Right ventricle myocardium inferior (tissue), 1 donor: ENCODE measurements around the gene DYSF. TPM values are rescaled to one million over a fixed set of nuclear protein-coding genes. Genes with fewer than 3 reads are reported as not detected.

ENCODE experiments used
- ATAC-seq: fragments of 200-7000 bp; cut with Tn5 transposase; one replicate; pipeline ENCODE4 v1.9.1; 2020; ENCODE audit warnings: mild to moderate bottlenecking, moderate library complexity
- DNase-seq: peaks from one replicate; pipeline ENCODE4 v3.0.0; 2021; ENCODE audit errors: missing footprints
- intact Hi-C: fragments of 100-400 bp; cut with DNase I; formaldehyde crosslinking; loops from one replicate; pipeline ENCODE4 v1.11.0; 2022
- total RNA-seq: library from RNA; stranded (reverse); fragmentation: NEBNext Ultra II Directional; extraction: Animal tissue kit (Norgen Biotek cat#: 25700); gene quantifications from one replicate; pipeline ENCODE4 v1.2.1, GENCODE V29; 2021
- donor health status: DM: no; HTN: yes; CAD: no; lungs with severe emphysema.

Gene DYSF
- total RNA-seq, 1 donor from 2014 or later = 57.8 TPM

DNA sequence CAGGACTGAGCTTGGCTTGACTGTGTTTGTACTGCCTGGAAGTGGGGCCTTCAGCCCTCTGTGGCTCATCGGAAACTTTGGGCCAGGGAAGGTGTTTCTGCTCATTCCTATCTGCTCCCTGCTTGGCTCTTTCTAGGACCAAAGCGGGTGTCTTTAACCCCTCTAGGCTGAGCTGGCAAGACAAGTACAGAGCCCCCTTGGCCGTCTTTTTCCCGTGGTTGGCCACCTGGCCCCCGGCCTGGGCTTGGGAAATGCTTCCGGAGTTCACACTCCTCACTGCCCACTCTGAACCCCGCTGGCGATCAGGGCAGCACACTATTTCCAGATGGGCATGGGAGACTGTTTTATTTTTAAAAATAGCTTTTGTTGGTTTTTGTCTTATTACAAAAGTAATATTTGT lies 243.0 kb downstream of the DYSF start:
- intact Hi-C loops = no loop called here
- DNase-seq = no peak
- ATAC-seq = no peak

DNA sequence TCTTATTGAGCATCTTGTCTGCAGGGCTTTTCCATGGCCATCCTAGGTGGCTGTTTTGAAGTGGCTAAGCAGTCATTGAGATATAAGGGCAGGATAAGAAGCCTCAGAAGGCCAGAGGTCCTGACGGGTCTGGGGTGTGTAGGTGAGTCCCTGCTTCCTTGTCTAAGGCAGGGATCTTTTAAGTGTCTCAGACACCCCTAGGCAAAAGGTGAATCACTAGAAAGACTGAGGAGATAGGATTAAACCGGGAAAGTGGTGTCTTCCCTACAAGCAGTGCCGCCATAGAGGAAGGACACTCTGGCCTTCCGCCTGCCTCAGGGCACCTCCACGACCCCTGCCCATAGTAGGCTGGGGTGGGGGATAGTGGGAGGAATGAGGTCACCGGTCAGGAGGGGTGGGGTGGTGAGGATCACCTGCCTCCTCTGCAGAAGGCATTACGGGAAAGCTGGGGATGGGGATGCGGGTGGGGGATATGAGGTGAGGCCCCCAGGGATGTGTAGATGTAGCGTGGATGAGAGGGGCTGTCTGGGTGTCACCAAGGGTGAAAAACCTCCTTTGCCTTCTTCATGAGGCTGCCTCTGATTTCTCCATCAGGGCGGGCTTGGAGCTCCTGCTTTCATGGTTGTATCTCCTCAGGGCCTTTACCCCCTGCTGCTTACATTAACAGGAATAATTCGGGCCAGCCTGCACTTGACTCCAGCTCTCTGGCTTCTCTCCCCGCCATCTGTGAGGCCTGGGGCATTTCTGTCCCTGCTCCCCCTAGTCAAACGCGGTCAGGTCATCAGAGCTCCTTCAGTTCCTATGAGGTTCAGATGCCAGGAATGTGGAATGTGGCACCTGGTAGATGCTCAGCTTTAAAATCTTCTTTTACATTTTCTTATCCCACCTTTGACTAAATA lies 244.0 kb downstream of the DYSF start:
- DNase-seq (no peak), ATAC-seq (no peak)
- intact Hi-C loops = no loop called here

DNA sequence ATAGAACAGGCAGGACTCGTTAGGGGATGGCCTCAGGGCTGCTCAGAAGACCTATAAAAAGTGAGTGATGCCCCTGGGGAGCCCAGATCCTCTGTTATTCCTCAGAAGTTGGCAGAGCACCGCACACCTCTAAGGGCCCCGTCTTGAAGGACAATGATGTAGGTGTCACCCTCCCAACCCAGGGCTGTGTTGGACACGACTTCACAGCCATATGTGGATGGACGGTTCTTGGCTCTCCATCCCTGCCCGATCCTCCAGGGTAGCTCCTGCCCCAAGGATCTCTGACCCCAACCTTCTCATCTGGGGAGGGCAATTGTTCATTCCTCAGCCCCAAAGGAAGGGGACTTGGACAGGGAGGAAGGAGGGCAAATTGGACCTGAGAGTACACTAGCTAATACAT lies 246.1 kb downstream of the DYSF start:
- intact Hi-C loops = no loop called here
- DNase-seq (no peak), ATAC-seq (no peak)

DNA sequence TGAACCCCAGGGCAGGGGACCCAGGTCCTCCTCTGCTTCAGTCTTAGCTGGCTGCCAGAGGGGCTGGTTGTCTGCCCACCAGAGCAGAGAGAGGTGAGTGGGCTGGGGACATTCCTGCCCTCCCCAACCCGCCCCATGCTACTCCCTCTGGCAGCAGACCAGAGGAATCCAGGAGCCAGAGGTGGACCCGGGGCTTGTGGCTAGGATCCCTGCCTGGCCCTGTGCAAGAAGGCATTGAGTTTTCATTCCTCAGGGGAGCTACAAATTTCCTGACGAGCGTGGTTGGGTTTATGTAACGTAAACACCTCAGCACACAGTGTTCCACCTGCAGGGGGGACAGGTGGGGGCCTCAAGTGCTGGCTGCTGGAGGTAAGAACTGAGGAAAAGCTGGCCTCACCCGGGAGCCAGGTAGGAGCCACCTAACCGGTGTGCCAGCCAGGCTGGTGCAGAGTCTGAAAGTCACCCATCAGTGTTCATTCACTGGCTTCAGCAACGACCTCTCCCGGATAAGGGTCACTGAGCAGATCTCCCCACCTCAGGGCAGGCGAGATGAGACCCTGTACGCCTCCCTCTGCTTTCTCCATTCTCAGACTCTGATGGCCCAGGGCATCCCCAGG lies 246.8 kb downstream of the DYSF start:
- ATAC-seq = no peak
- intact Hi-C loops = loop anchor here (5.0 kb wide), 2 partner anchors 83 to 97 kb away; no protein-coding TSS in a partner anchor

DNA sequence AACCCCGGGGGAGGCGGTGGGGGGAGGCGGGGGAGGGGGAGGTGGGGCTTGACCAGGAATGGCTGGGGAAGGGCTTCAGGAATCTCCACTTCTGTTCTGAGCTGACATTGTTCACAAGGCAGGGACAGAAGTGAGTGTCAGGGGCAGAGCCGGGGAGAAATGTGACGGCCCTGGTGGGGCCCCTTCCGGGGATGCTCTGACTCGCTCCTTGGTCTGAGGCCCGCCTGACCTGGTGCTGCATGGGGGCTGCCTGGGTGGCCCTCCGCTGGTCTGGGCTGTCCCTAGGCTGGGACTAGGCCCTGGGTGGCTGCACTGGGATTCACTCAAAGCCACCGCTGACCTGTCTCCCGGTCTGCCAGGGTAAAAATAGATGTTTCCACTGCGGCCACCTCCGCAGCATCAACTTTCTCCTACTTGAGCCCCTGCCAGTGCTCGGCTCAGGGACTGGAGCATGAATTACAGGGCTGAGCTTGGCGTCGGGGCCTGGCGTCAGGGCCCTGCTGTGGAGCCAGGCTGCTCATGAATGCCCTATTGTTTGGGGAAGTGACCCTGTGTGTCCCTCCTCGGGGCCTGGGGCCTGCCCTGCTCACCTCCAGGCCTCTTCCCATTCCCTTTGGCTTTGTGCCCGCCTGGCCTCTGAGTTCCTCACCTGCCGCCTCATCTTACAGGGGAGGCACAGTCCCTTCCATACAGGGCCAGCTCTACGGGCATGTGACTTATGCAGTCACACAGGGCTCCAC lies 247.5 kb downstream of the DYSF start:
- intact Hi-C loops = loop anchor here (5.0 kb wide), 2 partner anchors 84 to 96 kb away; no protein-coding TSS in a partner anchor
- ATAC-seq (peak; percentile 90), DNase-seq (peak; percentile 89)

More for the DNA sequence above, 246.8 kb downstream of the DYSF start:
- DNase-seq = no peak

DNA sequence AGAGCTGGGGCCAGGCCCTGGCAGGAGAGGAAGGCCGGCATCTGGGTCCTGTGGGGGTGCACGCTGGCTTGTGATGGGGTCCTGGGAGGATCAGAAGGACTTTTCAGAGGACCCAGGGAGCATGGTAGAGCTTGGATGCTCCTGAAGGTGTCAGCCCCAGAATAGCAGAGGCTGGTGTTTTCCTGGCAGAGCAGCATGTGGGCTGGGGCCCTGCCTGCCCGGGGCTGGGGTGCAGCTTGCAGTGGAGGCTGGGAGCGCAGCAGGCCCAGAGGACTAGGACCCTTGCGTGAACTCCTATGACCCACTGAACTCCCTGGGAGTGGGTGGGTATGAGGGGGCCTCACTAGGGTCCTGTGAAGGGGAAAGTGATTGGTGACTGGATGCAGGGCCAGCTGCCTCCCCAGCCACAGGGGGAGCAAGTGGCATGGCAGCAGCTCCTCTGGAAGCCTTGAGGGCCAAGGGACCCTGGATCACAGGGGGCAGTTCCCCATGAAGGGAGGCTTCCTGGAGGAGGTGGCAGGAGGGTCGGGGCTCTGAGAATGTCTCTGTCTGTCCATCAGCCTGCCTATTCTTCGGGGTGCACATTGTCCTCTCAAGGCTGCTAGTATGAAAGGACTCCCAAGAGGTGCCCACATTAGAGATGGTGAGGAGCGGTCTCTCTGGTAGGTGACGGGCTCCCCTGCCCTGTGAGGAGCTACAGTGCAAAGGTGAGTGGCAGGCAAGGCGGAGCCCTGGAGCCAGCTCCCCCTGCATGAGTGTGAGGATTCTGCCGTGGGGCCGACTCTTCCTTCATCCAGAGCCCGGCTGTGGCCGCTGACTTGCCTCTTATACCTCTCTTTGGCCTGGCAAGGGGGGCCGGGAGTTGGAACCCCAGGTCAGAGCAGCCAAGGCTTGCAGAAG lies 249.0 kb downstream of the DYSF start:
- ATAC-seq (no peak), DNase-seq (no peak)
- intact Hi-C loops = loop anchor here (5.0 kb wide), 2 partner anchors 85 to 95 kb away; no protein-coding TSS in a partner anchor

DNA sequence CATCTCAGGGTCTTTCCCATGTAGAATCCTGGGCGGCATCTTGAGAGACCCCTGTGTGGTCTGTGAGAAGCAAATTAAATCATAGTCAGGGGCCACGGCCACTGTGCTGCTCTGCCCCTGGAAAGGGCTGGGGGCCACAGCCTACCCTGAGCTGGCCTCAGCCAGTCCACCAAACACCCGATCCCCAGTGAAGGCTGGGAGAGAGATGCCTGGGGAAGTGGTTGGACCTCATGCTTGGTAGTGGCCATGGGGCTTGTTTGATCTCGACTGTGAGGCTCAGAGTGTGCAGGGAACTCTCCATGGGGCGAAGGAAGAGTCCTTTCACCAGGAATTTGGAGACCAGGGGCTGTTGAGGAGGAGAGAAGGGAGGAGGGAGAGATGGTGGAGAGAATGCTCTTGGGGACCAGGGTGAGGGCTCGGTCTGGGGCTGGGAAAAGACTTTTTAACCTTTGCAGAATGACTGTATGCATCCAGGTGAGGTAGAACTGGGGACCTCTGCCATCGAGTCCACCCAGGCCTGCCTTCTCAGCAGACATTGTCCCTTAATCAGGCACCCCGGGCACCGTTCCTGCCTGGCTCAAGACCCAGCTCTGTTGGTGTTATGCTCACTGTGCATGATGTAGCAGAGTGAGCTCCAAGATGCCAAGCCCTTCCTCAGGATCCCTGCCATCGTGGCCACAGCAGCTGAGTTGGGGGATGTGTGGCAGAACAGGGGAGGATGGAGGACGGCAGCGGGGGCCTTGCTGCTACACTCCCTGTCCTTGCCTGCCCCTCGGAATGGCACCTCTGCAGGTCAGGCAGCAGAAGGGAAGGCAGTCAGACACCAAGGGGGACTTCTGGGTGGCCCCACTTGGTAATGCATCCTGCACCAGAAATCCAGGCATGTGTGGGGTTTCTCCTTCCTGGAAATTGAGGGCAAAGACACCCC lies 249.9 kb downstream of the DYSF start:
- intact Hi-C loops = loop anchor here (5.0 kb wide), 2 partner anchors 86 to 94 kb away; no protein-coding TSS in a partner anchor
- ATAC-seq = no peak
- no peak for DNase-seq

DNA sequence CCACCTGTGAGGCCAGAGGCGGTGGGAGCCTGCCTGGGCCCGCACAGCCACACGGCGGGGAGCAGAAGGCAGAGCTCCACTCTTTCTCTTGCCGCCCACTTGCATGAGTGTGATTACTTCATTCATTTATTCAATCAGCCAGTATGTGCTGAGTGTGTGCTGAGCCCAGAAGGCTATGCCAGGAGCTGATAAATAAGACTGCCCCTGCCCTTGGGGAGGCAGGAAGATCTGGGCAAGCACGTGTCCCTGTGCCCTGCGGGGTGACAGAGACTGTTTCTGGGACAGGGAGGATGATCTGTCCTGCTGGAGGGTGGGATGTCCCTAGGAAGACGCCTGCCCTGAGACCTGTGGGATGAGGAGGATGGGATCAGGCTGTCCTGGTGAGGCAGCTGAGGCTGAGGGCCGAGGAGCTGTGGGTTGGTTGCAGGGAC lies 250.8 kb downstream of the DYSF start:
- intact Hi-C loops = loop anchor here (5.0 kb wide), 2 partner anchors 87 to 93 kb away; no protein-coding TSS in a partner anchor
- no peak for ATAC-seq
- no peak for DNase-seq

DNA sequence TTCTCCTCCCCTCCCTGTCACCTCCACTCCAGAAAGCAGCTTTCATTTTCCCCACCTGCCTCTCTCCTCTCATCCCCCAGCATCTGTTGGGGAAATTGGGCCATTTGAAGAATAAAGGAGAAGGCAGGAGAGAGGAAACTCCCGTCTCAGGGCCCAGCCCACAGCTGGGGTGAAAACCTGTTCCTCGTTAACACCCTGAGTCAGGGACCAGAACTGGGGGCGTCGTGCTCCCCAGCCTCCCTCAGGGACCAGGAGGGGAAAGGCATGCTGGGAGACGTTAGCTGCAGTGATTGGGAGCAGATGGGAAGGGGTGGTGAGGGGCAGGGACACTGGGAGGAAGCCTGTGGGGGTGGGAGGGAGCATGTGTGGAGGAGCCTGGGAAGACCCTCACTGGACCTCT lies 251.3 kb downstream of the DYSF start:
- intact Hi-C loops = loop anchor here (5.0 kb wide), 2 partner anchors 87 to 93 kb away; no protein-coding TSS in a partner anchor
- ATAC-seq (no peak), DNase-seq (no peak)

DNA sequence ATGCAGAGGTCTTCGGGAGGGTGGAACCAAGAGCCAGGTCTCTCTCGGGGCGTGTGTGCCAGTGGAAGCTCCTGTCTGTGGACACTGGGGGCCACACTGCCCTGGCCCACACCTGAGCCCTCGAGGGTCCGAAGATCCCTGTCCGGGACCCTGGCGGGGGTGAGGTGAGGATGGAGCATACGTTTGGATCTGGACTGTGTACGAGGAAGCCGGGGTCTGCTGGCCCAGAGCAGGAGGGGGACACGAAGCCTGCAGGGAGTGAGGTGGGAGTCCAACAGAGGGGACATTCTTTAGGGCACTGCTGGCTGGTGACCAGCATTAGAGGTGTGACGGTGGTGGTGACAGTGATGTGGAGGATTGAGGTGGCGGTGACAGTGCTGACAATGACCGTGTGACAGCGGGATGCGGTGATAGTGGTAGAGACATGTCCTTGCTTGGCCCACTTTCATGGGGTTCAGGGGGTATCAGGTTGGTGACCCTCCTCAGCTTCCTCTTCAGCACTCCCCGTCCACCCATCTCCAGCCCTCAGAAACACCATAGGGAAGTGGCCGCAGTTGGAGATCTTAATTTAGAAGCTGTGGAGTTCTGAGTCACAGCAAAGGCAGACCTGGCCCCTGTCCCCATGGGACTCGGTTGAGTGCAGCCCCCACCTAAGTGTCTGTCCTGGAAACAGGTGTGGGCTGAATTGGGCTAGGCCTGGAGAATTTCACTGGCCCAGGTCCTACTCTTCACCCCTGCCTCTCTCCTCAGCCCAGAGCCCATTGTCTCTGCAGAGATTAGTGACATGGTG lies 252.0 kb downstream of the DYSF start:
- intact Hi-C loops = no loop called here
- DNase-seq (no peak), ATAC-seq (no peak)

DNA sequence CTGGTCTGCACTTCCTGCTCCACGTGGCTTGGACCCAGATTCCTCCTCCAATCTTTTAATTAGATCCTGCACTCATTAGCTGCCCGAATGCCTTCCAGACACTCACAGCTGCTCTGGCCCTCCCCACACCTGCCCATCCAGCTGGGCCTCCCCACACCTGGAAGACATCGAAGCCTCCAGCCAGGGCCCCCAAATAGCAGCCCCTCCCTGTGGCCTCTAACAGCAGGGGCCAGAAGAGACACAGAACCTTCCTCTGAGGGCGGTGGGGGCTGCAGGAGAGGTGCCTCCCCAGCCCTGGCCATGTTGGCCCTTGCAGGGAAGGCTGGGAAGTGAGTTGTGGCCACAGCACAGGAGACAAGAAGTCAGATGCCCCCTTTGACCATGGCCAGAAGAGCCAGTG lies 252.8 kb downstream of the DYSF start:
- intact Hi-C loops = no loop called here
- DNase-seq (no peak), ATAC-seq (no peak)

DNA sequence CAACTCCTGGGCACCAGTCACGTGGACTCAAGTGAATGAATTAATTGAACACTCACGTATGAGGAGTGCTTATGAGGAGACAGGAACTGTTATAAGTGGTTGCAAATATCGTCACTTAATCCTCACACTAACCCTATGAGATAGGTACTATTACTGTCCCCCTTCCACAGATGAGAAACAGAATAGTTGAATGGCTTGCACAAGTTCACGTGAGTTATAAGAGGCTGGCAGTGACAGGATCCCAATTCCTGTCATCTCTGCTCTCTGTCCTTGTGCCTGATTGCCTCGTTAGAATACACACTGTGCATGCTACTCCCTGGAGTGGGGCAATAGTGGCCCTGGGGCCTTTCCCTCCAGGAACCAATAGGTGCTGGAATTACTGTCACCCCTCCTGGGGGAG lies 253.5 kb downstream of the DYSF start:
- ATAC-seq (peak; percentile 82), DNase-seq (no peak)
- intact Hi-C loops = no loop called here

DNA sequence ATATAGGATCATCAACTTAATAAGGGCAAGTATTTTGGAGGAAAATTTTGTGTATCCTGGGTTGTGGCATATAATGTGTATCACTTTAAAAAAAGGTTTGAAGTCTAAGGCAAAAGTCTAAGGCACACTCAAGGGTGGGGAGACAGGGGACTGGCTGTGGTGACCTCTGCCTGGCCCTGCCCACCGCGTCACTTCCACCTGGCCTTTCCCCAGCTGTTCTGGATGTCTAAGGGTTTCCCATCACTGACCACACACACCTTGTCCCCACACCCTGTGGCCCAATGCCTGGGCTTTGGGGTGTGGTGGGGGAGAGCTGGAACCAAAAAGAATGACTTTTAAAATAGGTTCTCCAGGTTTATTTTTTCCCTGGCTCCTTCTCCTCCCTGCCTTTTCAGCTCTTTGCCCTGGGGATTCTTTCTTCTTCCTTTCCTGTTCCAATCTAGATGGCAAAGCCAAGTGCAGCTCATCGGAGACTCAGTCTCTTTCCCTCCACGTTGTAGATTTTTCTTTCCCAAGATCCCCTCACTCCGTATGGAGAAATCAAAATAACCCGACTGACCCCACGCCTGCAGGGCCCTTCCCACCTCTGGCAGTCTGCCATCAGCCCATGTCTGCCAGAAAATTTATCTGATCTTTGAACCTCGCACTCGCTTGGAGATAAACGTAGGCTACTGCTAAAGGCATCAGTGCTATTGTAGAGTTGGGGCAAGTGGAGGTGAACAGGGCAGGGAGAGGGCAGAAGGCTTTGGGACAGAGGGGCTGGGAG lies 257.2 kb downstream of the DYSF start:
- no peak for DNase-seq
- intact Hi-C loops = no loop called here
- no peak for ATAC-seq

DNA sequence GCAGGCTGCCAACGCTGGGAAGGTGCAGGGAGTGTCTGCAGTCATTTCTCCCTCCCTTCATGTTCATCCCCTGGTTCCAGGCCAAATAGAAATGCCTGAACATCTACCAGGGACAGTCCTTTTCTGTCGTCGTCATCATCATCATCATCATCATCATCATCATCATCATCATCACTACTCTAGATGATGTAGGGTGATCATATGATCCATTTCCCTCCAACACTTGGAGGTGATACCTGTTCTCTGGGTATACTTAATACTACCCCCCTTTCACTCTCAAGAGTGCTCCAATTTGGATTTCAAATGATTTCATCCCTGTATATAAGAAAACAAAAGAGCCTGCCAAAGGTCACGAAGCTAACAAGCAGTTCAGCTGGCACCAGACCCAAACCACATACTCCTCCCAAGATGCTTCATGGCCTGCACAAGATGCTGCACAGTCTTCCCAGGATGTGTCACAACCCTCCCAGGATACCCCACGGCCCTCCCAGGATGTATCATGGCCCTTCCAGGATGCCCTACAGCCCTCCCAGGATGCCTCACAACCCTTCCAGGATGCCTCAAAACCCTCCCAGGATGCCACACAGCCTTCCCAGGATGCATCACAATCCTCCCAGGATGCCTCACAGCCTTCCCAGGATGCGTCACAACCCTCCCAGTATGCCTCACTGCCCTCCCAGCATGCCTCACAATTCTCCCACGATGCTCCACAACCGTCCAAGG lies 257.9 kb downstream of the DYSF start:
- ATAC-seq = no peak
- DNase-seq = no peak
- intact Hi-C loops = no loop called here

DNA sequence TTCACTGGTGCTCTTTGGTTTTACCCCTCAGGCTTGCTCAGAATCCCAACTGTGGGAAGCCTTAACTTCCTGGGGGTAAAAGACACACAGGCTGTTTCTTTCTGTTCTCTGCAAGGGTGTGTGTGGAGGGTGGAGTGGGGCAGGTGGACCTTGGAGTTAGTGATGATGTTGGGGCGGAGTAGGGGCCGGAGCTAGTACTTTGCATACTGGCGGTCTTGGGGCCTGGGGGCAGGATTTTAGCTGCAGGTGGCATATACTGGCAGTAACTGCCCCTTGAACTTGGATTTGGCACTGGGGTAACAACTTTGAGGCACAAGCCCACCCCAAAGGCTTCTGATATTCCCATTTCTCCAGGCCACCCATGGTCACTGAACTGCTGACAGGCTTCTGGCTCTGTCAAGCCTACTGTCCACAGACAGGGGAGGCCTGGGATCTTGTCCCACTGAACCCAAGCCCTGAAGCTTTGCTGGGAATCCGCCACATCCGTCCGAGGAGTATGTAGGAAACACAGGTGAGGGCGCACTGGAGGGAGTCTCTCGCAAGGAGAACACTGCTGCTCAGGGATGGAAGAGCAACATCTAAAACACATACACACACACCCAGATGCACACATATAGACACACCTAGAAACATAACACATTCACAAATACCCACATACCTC lies 258.9 kb downstream of the DYSF start:
- ATAC-seq (no peak), DNase-seq (no peak)
- intact Hi-C loops = no loop called here
